ENCODE results near the gene CGB5.
"Not testable (repeated sequence)": the region's sequence is repeated elsewhere in the genome, so short reads cannot be mapped to it uniquely, and the experiment has no call there.

CGB5 gene

GRCh38 chr19:49020931-49021895, 22.4 kb upstream of the CGB5 start:
- DNase-seq (ENCODE audit: low read depth), result no peak

DNA sequence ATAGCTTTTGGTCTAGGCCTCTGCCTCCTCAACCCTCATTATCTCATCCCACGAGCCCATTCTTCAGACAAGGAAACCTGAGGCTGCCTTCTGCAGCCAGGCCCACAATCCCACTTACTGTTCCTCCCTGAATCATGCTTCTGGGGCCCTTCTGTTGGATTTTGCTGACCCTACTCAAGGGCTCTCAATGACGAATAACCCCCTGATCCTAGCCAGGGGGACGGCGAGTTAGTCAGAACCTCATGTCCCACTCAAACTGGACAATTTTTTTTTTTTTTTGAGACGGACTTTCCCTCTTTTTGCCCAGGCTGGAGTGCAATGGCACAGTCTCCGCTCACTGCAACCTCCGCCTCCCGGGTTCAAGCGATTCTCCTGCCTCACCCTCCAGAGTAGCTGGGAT, 21.5 kb upstream of the CGB5 start:
- no peak for DNase-seq (ENCODE audit: low read depth)

GRCh38 chr19:49024233-49024632, 19.4 kb upstream of the CGB5 start, which contains the start of gene CGB3:
CGB3 (minus strand) TSS chr19:49024333; CDS start chr19:49023971, 362 bp downstream.
- not testable (repeated sequence) for DNase-seq (ENCODE audit: low read depth)

DNA sequence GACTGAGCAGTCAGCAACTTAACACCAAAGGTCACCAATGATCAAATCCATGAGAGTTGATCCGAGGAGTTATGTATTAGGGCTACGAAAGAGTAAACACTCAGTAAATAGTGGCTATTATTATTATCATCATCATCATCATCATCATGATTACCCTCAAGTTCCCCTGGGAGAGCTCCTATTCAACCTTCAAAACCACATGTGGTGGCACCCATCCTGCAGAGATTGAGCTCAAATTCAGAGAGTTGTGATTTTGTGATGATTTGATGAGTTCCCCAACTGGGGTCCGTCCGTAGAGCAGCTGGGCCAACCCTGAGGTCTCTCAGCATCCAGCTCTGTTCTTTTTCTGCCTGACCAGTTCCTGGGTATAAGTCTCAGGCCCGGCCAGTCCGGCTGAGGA, 18.6 kb upstream of the CGB5 start:
- not testable (repeated sequence) for DNase-seq (ENCODE audit: low read depth)

GRCh38 chr19:49025599-49025998, 18.0 kb upstream of the CGB5 start:
- not testable (repeated sequence) for DNase-seq (ENCODE audit: low read depth)

- not testable (repeated sequence) for DNase-seq (ENCODE audit: low read depth)
These were observed 15.0 kb upstream of the CGB5 start for GRCh38 chr19:49028686-49029085.

GRCh38 chr19:49029749-49030148, 13.9 kb upstream of the CGB5 start:
- DNase-seq (ENCODE audit: low read depth), result not testable (repeated sequence)

GRCh38 chr19:49030323-49030722, 13.3 kb upstream of the CGB5 start:
- DNase-seq (ENCODE audit: low read depth), result not testable (repeated sequence)

DNA sequence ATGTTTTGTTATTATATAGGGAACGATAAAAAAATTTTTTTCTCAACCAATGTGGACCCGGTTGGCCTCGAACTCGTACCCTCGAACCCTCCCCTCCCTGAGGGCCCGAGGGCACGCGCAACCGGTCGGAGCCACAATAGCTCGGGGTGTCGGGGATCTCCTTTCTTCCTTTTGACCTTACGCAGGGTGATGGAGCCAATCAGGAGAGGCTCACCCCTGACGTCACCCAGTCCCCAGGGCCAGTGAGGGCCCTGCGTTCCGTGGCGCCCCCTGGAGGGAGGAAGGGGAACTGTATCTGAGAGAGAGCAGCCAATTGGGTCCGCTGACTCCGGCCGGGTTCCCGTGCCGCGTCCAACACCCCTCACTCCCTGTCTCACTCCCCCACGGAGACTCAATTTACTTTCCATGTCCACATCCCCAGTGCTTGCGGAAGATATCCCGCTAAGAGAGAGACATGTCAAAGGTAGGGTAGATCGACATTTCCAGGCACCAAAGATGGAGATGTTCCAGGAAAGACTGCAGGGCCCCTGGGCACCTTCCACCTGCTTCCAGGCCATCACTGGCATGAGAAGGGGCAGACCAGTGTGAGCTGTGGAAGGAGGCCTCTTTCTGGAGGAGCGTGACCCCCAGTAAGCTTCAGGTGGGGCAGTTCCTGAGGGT, 11.9 kb upstream of the CGB5 start, which contains the start of gene CGB2:
TSS of gene CGB2 (plus strand) at position 249 of the 660 bp plus-strand sequence. CDS start at position 455, 206 bp downstream.
- DNase-seq (ENCODE audit: low read depth), result peak; percentile 58

DNA sequence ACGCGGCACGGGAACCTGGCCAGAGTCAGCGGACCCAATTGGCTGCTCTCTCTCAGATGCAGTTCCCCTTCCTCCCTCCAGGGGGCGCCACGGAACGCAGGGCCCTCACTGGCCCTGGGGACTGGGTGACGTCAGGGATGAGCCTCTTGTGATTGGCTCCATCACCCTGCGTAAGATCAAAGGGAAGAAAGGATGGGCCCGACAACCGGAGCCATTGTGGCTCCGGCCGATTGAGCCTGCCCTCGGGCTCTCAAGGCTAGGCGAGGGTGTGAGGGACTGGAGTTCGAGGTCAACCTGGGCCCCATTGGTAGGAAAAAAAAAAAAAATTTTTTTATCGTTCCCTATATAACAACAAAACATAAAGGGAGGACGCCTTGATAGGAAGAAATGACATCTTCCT, 6.8 kb upstream of the CGB5 start, which contains the start of gene CGB1:
TSS of gene CGB1 (minus strand) at position 81 of the 400 bp plus-strand sequence. CDS start 184 bp downstream, outside the sequence.
- peak; percentile 40 for DNase-seq (ENCODE audit: low read depth)

DNA sequence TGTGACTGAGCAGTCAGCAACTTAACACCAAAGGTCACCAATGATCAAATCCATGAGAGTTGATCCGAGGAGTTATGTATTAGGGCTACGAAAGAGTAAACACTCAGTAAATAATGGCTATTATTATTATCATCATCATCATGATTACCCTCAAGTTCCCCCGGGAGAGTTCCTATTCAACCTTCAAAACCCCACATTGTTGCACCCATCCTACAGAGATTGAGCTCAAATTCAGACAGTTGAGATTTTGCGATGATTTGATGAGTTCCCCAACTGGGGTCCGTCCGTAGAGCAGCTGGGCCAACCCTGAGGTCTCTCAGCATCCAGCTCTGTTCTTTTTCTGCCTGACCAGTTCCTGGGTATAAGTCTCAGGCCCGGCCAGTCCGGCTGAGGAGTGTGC, 5.5 kb upstream of the CGB5 start:
- DNase-seq (ENCODE audit: low read depth), result not testable (repeated sequence)

DNA sequence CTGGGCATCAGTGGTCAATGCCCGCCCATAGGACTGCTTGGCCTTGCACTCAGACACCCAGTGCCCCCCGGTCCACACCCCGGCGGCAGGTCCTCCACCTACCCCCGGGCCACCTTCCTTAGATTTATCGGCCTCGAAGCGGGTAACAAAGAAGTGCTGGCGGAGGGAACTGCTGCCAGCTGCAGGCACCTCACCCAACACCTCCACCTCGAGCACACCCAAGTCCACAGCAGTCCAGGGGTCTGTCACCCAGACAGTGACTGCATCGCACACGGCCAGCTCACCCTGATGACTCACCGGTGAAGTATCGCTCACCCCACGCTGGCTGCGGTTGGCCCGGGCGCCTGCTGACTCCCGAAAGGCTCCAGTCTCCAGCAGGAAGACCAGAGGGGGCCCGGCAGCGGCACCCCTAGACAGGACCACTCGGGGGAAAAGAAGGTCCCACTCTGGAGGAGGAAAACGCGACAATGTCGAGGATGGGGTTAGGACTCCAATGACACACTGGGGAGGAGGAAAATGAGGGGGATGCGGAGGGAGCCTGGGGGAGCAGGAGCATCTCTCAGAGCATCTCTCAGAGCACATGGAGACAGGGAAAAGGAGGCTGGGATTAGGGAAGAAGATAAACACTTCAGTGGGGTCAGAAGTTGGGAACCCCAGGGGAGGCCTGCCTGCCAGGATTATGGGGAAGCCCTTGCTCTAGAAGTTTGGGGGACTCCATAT, 4.9 kb upstream of the CGB5 start:
- DNase-seq (ENCODE audit: low read depth), result not testable (repeated sequence)

GRCh38 chr19:49039736-49040135, 3.9 kb upstream of the CGB5 start:
- not testable (repeated sequence) for DNase-seq (ENCODE audit: low read depth)

DNA sequence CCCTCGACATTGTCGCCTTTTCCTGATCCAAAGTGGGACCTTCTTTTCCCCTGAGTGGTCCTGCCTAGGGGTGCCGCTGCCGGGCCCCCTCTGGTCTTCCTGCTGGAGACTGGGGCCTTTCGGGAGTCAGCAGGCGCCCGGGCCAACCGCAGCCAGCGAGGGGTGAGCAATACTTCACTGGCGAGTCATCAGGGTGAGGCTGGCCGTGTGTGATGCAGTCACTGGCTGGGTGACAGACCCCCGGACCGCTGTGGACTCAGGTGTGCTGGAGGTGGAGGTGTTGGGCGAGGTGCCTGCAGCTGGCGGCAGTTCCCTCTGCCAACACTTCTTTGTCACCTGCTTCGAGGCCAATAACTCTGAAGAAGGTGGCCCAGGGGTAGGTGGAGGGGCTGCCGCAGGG, 1.5 kb upstream of the CGB5 start:
- no peak for DNase-seq (ENCODE audit: low read depth)

GRCh38 chr19:49042666-49043065, 982 bp upstream of the CGB5 start:
- not testable (repeated sequence) for DNase-seq (ENCODE audit: low read depth)

DNA sequence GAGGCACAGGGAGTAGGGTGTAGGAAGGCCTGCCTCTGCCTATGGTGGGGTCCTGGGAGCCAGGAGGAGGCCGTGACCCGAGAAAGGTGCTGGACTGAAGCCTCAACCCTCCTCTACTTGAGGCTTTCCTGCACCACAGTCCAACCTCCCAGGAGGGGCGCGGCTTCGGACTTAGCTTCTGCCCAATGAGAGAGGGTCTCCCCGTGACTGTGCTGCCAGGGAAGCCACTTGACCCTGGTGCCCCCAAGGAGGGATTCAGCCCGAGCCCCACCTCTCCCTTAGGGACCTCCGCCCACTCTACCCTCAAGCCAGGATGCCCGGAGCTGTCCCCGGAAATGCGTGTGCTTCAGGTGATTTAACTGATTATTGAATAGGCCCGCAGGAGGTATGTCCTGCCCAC, 5.4 kb downstream of the CGB5 start, which contains the start of gene CGB8:
TSS of gene CGB8 (minus strand) at position 101 of the 400 bp plus-strand sequence. CDS start 372 bp downstream, outside the sequence.
- DNase-seq (ENCODE audit: low read depth), result not testable (repeated sequence)

DNA sequence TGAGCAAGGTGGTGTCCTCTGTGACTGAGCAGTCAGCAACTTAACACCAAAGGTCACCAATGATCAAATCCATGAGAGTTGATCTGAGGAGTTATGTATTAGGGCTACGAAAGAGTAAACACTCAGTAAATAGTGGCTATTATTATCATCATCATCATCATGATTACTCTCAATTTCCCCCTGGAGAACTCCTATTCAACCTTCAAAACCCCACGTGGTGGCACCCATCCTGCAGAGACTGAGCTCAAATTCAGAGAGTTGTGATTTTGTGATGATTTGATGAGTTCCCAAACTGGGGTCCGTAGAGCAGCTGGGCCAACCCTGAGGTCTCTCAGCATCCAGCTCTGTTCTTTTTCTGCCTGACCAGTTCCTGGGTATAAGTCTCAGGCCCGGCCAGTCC, 6.2 kb downstream of the CGB5 start:
- not testable (repeated sequence) for DNase-seq (ENCODE audit: low read depth)

DNA sequence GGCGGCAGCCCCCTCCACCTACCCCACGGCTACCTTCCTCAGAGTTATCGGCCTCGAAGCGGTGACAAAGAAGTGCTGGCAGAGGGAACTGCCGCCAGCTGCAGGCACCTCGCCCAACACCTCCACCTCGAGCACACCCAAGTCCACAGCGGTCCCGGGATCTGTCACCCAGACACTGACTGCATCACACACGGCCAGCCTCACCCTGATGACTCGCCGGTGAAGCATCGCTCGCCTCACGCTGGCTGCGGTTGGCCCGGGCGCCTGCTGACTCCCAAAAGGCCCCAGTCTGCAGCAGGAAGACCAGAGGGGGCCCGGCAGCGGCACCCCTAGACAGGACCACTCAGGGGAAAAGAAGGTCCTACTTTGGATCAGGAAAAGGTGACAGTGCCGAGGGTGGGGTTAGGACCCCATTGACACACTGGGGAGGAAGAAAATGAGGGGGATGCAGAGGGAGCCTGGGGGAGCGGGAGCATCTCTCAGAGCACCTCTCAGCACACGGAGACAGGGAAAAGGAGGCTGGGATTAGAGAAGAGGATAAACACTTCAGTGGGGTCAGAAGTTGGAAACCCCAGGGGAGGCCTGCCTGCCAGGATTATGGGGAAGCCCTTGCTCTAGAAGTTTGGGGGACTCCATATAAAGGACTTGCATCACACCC, 6.9 kb downstream of the CGB5 start:
- DNase-seq (ENCODE audit: low read depth), result not testable (repeated sequence)

DNA sequence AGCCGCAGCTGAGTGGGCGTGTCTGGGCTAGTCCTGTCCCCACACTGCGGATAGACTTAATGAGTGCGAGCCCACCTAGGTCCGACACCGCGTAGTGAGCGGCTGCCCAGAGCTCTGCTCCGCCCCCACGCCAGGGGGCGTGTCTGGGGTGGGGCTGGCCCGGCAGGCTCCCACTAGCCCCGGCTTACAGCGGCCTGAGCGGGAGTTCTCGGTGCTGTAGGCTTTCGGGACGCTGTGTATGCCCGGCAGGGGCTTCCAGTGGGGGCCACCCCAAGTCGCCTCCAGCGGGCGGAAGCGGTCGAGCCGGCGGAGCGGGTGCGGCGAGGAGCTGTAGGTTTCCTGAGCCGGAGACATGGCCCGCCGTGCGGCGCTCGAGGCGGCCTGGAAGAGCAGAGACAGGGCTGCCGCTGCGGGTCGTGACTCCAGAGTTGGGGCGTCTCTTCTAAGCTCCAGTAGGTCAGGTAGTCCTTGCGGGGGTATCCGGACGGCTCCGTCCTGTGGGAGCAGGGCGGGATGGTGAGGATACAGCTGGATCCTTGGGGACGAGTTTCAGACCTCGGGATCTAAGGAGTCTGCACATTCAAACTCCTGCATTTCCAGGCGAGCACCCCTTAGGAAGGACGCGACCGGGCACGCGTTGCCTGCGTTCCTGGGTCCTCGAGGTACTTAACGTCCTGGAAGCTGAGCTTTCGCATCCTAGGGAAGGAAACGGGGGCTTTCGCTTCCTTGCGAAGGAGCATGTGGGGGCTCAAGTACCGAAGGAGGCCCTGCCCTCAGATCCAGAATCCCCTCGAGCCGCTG, 12.7 kb downstream of the CGB5 start:
- DNase-seq (ENCODE audit: low read depth), result peak; percentile 38

GRCh38 chr19:49056902-49057596, 13.4 kb downstream of the CGB5 start:
- DNase-seq (ENCODE audit: low read depth), result not testable (repeated sequence)

Data from stimulated activated CD8-positive, alpha-beta memory T cell treated with anti-CD3 and anti-CD28 coated beads, Interleukin-4, amount 100 ng/mL, for 24 hours (primary cell).